GM19099 (cell line): ENCODE results near the gene HSPA2.

Experiments
- POLR2A ChIP-seq: IDR thresholded peaks from 3 replicates; pipeline ENCODE4 v1.6.1; 2011; ENCODE audit warnings: low read depth; ENCODE audit not compliant: insufficient read length; ENCODE audit errors: extremely low read depth

Gene HSPA2

GRCh38 chr14:64541972-64542835, 1.7 kb downstream of the HSPA2 start:
- TF ChIP-seq POLR2A = no peak

- no peak for TF ChIP-seq POLR2A
These were observed 2.3 kb downstream of the HSPA2 start for GRCh38 chr14:64542836-64543201.

GRCh38 chr14:64544607-64545312, 4.2 kb downstream of the HSPA2 start:
- no peak for TF ChIP-seq POLR2A

- TF ChIP-seq POLR2A = no peak
These were observed 8.5 kb downstream of the HSPA2 start for GRCh38 chr14:64549016-64549415.

GRCh38 chr14:64549791-64550620, 9.5 kb downstream of the HSPA2 start, which contains the start of gene PPP1R36:
Gene PPP1R36 (plus strand): TSS chr14:64549961. CDS start chr14:64549998, 37 bp downstream.
- no peak for TF ChIP-seq POLR2A

- TF ChIP-seq POLR2A = no peak
These were observed 10.2 kb downstream of the HSPA2 start for GRCh38 chr14:64550621-64551333.

- no peak for TF ChIP-seq POLR2A
These were observed 14.0 kb downstream of the HSPA2 start for GRCh38 chr14:64554556-64554955.

- no peak for TF ChIP-seq POLR2A
These were observed 16.0 kb downstream of the HSPA2 start for GRCh38 chr14:64556526-64556925.

- no peak for TF ChIP-seq POLR2A
These were observed 21.1 kb downstream of the HSPA2 start for GRCh38 chr14:64561631-64562030.

GRCh38 chr14:64562436-64562835, 21.9 kb downstream of the HSPA2 start:
- no peak for TF ChIP-seq POLR2A

- TF ChIP-seq POLR2A = no peak
These were observed 23.2 kb downstream of the HSPA2 start for GRCh38 chr14:64563696-64564095.

GRCh38 chr14:64566651-64567122, 26.1 kb downstream of the HSPA2 start:
- TF ChIP-seq POLR2A = no peak

- TF ChIP-seq POLR2A = no peak
These were observed 28.6 kb downstream of the HSPA2 start for GRCh38 chr14:64569138-64569631.

GRCh38 chr14:64572386-64573104, 32.0 kb downstream of the HSPA2 start:
- no peak for TF ChIP-seq POLR2A
